Measurements from ENCODE around the gene MT1M.

Gene MT1M

DNA sequence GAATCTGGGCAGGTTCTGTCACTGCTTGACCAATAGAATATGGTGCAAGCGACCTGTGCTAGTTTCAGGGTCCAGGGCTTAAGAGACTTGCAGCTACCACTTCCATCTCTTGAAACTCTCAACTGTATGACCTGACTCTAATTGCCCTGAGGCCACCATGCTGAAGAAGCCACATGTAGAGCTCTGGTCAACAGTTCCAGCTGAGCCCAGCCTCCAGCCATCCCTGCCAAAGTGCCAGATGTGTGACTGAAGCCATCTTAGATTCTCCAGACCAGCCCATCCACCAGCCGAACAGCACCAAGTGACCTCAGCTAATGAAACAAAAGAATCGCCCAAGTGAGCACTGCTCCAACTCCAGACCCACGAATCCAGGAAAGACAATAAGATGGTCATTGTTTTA, 27.5 kb upstream of the MT1M start:
- no peak overlapping the region for H3K4me3 ChIP-seq (ENCODE audit: control insufficient read depth, low read depth, low read length)
- DNase-seq (ENCODE audit: low read depth), result no peak
- TF ChIP-seq, protein P1, sequence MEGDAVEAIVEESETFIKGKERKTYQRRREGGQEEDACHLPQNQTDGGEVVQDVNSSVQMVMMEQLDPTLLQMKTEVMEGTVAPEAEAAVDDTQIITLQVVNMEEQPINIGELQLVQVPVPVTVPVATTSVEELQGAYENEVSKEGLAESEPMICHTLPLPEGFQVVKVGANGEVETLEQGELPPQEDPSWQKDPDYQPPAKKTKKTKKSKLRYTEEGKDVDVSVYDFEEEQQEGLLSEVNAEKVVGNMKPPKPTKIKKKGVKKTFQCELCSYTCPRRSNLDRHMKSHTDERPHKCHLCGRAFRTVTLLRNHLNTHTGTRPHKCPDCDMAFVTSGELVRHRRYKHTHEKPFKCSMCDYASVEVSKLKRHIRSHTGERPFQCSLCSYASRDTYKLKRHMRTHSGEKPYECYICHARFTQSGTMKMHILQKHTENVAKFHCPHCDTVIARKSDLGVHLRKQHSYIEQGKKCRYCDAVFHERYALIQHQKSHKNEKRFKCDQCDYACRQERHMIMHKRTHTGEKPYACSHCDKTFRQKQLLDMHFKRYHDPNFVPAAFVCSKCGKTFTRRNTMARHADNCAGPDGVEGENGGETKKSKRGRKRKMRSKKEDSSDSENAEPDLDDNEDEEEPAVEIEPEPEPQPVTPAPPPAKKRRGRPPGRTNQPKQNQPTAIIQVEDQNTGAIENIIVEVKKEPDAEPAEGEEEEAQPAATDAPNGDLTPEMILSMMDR (IDR thresholded peaks at IDR 0.05; ENCODE audit: control insufficient read depth, insufficient read depth, low read depth, low read length, missing control alignments), result no peak

DNA sequence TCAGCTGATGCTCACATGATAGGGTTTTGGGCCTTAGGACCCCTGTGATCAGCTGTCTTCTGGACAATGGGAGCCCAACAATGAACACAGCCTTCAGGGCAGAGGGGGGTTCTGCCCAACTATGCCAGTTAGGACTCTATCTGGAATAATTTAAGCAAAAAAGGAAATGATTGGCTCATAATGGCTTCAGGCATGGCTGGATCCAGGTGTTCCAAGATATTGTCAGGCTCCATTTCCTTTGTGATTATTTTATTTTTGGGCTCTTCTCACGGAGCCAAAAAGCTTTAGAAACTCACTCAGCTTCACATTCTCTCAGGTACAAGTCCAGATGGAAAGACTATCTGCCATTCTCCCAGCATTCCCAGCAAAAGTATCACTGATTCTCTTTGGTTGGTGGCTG, 27.0 kb upstream of the MT1M start:
- H3K4me3 ChIP-seq (ENCODE audit: control insufficient read depth, low read depth, low read length), result no peak overlapping the region
- TF ChIP-seq, protein P1 (IDR thresholded peaks at IDR 0.05; ENCODE audit: control insufficient read depth, insufficient read depth, low read depth, low read length, missing control alignments), result no peak
- no peak for DNase-seq (ENCODE audit: low read depth)

DNA sequence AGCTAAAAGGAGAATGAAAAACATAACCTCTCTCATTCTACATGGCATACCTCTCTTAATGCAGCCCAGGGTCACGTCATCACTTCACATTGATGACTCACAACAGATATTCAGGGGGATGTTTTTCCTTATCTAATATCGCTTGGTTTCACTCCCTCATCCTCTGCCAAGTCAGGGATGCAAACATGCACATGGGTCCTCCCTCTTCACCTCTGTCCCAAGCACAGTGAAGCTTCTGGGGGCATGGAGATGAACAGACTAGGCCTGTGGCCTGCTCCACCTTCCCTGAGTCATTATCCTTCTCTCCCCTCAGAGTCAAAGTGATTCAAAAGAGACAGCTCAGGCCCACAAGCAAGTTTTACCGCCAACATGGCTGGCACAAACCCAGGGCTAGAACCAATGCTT, 26.4 kb upstream of the MT1M start:
- no peak overlapping the region for H3K4me3 ChIP-seq (ENCODE audit: control insufficient read depth, low read depth, low read length)
- TF ChIP-seq, protein P1 (IDR thresholded peaks at IDR 0.05; ENCODE audit: control insufficient read depth, insufficient read depth, low read depth, low read length, missing control alignments), result no peak
- DNase-seq (ENCODE audit: low read depth), result peak; percentile 41

DNA sequence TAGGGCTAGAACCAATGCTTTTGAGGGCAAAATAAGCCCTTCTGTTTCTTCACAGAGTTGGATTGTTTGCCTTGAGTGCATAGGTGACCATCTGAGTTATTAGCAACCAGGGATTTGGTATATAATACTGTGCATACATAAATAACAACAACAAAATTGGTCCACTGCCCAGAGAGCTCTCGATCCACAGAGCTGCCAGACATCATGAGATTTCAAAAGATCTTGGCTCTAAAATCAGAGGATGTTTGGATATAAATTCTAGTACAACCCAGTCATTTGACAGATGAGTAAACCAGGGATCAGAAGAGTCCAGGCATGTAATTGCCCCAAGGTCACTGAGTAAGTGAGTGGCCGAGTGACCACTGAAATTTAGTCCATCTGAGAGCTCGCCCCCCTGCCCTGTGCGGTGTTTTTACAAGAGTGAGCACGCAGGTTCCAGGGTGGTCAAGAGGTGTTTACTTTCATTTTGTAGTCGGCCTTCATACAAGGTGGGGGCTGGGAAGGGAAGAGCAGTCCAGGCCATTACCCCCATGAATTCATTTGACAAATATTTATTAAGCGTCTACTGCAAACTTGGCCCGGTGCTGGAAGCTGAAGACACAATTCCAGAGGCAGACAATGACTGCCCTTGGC, 25.9 kb upstream of the MT1M start:
- DNase-seq (ENCODE audit: low read depth), result peak; percentile 74
- TF ChIP-seq, protein P1 (IDR thresholded peaks at IDR 0.05; ENCODE audit: control insufficient read depth, insufficient read depth, low read depth, low read length, missing control alignments), result no peak
- H3K4me3 ChIP-seq (ENCODE audit: control insufficient read depth, low read depth, low read length), result peak overlapping the region; percentile 33

DNA sequence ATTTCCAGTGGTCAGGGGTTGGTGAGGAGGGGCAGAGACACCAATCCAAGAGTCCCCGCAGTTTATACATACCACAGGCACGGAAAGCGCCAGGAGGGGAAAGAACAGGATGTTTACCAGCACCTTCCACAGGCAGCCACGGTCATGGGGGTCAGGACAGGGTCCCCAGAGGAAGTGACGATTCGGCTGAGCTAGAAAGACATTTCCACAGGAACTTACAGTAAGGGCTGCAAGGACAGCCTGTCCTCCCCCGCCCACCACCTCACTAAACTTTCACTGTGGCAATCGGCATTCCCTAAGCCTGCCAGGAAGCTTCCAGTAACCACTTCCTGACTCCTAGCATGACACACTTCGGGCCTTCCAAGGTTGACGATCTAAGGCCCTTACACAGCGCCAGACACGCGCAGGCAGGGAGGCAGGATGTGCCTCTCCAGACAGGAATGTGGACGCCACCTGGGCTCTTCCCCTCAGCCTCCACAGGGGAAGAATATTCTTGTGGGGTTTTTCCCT, 25.3 kb upstream of the MT1M start:
- peak; percentile 95 for DNase-seq (ENCODE audit: low read depth)
- peak overlapping the region; percentile 33 for H3K4me3 ChIP-seq (ENCODE audit: control insufficient read depth, low read depth, low read length)
- TF ChIP-seq, protein P1 (IDR thresholded peaks at IDR 0.05; ENCODE audit: control insufficient read depth, insufficient read depth, low read depth, low read length, missing control alignments), result no peak

DNA sequence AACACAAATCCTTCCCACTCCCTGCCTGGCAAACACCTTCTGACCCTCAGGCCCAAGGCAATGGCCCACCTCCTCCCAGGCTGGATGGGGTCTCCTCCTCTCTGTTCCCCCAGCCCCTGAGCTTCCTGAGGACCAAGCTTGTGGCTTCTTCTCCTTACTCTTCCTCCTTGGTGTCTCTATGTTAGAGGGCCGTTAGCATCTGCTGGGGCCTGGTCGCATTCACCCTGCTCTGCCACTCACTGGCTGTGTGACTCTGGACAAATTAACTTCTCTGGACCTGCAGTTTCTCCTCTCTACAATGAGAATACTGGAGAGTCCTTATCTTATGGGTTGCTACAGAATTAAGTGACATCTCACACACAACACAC, 24.8 kb upstream of the MT1M start:
- TF ChIP-seq, protein P1 (IDR thresholded peaks at IDR 0.05; ENCODE audit: control insufficient read depth, insufficient read depth, low read depth, low read length, missing control alignments), result no peak
- H3K4me3 ChIP-seq (ENCODE audit: control insufficient read depth, low read depth, low read length), result peak overlapping the region; percentile 3
- no peak for DNase-seq (ENCODE audit: low read depth)

All from AG09309 (cell line).